ENCODE results near the gene SNX27.
"Not testable (repeated sequence)": the region's sequence is repeated elsewhere in the genome, so short reads cannot be mapped to it uniquely, and the experiment has no call there.

The SNX27 gene

DNA sequence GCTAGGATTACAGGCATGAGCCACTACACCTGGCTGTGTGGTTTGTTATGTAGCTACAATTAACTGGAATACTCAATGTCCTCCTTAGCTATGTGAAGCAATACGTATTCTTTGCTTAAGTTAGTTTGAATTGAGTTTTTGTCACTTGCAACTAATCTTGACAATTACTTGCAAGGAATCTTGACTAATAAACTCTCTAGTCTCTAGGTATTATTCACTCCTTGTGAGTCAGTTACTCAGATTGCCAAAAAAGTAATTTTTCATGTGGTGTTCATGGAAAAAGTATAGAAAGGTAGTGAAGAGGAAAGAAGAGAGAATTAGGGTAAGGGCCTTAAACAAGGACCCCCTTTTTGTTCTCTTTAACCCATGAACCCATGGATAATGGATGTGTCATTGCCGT lies 7.6 kb upstream of the SNX27 start:
- no peak for DNase-seq (ENCODE audit: low spot score)

DNA sequence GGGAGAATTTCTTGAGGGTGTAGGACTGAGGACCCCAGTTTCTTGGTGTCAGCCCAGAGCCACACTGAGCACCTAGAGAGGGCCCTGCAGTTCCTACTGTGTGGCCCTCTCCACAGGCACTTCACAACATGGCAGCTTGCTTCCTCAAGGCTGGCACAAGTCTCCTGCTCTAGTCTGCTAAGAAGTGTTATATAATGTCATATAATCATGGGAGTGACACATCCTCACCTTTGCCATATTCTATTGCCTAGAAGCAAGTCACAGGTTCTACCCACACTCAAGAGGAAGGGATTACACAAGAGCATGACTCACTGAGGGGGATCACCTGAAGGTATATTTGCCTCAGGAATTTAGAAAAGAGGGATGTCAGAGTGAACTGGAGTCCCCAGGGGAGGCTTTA lies 5.5 kb upstream of the SNX27 start:
- DNase-seq (ENCODE audit: low spot score) = no peak

DNA sequence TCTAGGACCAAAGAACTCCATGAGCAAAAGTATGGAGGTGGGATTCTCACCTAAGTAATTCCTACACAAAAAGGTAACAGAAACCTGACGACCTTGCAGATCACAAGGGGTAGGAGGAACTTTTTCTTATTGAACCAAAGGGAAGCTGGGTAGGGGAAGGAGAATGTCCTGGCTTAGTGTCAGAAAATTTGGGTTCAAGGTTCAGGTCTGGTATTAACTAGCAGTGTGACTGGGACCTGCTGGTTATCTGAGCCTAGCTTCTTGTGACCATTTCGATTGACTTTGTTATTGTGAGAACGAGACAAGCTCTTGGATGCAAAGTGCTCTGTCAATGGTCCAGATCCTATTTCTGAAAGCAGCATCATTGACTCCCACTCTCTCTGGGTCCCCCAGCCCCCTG lies 5.0 kb upstream of the SNX27 start:
- no peak for DNase-seq (ENCODE audit: low spot score)

DNA sequence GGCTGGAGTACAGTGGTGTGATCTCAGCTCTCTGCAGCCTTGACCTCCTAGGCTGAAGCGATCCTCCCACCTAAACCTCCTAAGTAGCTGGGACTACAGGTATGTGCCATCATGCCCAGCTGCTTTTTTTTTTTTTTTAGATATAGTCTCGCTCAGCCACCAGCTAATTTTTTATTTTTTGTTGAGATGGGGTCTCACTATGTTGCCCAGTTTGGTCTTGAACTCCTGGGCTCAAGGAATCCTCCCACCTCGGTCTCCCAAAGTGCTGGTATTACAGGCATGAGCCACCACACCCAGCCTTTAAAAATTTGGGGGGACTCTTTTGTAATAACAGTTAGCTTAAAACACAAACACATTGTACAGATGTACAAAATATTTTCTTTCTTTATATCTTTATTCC lies 1.7 kb upstream of the SNX27 start:
- DNase-seq (ENCODE audit: low spot score) = no peak

DNA sequence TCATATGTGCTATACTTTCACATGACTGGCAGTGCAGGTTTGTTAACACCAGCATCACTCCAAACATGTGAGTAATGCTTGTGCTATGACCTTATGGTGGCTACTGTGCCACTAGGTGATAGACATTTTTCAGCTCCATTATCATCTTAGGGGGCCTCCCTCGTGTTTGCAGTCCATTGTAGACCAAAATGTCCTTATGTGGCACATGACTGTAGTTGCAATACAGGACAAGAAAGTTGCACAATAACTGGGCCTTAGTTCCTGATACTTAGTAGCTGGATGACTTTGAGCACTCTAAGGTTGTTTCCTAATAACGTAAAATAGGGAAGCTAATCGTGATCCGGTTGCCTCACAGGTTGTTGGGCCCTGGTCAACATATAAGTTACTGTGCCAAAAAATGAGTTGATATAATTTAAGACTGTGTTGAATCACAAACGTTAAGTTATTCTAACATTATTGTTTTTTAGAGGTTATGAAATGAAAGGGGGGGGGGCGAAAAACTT lies 511 bp upstream of the SNX27 start:
- DNase-seq (ENCODE audit: low spot score) = no peak

DNA sequence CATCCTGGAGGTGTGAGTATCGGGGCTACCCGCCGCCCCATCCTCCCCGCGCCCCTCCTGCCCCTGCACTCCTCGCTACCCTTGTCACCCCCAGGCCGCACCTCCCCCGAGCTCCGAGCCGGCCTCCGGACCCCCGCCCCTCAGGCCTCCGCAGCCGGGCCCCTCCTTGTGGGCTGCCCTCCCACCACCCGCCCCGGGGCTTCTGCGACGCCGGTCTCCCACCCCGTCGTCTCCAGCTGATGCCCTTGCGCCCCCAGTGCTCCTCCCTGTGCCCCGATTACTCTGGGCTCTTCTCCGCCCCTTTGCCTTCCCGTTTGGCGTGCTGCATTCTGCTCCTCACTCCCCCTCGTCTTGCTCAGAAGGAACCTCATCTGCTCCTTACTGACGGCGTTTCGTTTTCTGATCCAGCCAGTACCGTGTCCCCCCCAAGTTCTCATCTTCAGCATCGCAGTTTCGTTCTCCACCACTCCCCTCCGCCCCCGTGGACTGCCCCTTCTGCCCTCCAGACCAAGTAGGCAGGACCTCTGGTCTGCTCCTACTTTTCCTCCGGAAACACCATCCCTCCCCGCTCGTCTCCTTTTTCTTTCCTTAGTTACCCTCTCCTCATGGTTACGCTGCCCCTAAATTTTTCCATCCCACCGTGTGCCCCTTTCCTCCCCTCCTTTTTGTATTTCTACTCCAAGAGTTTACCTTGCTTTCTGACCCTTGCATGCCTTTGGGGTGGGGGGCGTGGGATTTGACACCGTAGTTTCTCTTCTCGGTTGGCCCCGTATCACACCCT lies 841 bp downstream of the SNX27 start:
- peak; percentile 35 for DNase-seq (ENCODE audit: low spot score)

DNA sequence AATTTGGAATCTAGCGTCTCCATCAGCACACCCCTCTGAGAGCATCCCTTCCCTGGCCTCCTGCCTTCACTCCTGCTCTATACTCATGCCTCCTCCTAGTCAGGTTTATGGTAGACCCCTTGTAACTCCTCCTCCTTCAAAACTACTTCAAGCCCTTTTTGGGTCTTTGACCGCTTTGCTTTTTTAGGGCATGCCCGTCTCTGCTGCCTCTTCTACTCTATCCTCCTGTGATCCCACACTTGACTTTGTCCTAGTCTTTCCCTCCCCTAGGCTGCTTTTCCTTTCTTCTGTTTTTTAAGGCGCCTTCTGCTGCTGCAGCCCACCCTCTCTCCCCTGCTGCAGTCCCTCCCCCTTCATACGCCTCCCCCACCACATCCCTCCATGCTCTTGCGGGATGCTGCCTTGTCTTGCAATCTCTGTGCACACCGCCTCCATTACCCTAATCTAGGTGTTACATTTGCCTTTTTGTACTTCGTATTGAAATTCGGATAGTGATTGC lies 1.5 kb downstream of the SNX27 start:
- no peak for DNase-seq (ENCODE audit: low spot score)

DNA sequence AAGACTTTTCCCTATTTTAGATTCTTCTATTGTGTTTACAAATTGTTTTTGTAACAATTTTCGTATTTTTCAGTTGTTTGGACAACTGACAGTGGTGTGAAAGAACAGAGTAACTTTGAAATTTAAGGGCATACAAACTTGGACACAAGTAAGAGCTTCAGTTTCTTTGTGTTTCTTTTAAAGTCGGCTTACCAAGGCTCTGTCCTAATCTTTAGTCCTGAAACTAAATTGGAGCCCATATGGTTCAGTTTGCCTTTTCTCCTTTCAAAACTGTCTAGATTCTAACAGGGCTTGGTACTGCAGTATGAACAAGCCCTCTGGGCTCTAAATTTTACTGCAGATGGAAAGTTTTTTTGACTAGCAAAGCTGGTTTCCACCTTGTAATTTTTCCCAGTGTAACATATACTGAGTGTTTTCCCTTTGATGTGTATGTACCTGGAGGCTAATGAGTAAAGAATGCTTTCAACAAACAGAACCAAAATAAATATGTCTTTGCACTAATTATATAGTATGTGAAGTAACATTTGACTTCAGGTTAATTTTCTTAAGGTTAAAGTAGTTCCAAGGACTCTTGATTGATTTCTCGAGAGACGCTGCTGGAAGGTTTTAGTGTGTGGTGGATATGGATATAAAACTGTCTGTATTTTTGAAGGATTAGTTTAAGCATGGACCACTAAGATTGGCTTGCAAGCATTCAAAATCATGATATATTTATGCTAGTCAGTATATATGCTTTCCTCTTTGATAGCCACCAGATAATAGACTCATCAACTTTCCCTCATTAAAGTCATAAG lies 4.1 kb downstream of the SNX27 start:
- no peak for DNase-seq (ENCODE audit: low spot score)

DNA sequence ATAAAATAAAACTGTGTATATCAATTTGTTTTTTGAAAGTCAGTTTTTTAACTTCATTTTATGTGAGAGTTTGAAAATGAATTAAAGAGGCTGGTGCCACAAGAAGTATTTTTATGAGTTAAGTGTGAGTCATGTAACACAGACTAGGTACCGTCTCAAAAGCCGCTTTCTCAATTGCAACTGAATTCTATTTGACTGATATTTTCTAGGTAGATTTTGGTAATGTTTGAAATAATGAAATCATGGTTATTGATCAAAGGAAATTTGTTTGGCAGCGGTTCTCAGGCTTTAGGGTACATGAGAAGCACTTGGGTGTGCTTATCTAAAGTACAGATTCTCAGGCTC lies 4.6 kb downstream of the SNX27 start:
- DNase-seq (ENCODE audit: low spot score) = no peak

DNA sequence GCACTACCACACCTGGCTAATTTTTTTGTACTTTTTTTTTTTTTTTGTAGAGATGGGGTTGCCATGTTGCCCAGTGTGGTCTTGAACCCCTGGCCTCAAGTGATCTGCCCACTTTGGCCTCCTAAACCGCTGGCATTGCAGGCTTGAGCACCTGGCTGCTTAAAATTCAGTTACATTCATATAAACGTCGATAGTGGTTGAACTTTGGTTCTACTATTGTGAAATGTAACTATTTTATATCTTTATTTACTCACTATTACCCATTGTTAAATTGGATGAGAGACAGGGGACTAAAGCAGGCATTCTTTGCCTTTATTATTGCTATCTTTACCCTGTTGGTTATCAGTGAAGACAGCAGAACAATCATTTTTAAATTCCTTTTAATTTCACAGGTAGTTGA lies 6.2 kb downstream of the SNX27 start:
- no peak for DNase-seq (ENCODE audit: low spot score)

DNA sequence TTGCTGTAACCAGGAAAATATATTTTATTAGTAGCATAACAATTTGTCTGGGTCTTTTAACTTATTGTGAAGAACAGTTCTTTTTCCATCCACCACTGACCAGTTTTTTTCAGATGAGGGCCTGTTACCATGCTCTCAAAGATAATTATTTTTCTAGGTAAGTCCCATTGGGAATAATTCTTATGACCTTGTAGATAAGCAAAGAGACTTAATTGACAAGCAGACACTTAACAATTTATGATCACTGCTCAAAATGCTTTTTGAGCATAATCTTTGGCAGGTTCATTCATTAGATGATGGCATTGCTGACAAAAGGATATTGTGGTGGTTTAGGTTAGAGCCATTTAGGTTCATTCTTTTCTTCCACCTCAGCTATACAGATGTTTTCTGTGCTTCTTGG lies 6.6 kb downstream of the SNX27 start:
- no peak for DNase-seq (ENCODE audit: low spot score)

DNA sequence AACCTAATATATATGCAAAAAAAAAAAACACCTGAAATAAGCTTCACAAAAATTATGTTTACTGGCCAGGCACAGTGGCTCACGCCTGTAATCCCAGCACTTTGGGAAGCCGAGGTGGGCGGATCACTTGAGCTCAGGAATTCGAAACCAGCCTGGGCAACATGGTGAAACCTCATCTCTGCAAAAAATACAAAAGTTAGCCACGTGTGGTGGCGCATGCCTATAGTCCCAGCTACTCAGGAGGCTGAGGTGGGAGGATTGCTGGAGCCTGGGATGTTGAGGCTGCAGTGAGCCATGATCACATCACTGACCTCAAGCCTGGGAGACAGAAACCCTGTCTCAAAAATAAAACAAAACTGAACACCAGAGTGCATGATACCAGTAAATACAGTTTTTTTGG lies 7.1 kb downstream of the SNX27 start:
- DNase-seq (ENCODE audit: low spot score) = not testable (repeated sequence)

DNA sequence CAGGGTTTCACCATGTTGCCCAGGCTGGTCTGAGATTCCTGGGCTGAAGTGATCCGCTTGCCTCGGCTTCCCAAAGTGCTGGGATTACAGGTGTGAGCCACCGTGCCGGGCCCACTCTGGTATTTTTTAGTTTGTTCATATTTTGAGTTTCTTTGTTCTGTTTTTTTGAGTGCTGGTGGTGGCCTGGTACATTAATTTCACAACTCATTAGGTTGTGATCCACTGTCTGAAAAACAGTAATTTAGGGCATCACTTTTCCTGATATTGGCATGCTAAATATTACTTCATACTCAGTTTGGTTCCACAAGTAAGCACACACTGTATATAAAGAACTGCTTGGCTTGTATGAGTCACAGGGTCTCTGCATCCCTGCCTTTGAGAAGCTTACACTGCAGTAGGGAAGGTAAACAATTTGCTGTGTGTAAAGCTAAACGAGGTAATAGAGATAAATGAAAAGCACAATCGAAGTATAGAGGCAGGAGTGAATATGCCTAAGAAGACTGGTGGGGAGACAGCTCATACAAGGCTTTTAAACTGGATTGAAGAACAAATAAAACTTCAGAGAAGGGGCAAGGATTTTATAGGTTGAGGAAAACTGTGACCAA lies 7.7 kb downstream of the SNX27 start:
- no peak for DNase-seq (ENCODE audit: low spot score)

DNA sequence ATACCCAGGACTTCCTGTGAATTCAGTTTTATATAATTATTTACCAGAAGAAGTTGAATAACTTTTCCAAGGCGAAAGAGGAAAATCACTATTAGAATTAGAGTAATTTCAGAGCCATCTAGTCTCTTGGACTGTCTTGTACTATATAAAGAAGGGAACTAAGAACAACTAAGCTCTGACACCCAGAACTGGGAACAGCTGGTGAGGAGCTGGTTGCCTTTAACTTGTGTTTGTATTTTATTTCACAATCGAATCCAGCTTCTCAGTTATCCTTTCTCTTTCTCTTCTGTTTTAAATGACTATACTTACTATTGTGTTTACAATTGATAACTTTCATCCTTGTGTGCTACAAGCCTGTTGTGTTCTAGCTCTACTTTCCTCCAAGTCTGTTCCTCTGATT lies 8.4 kb downstream of the SNX27 start:
- no peak for DNase-seq (ENCODE audit: low spot score)

DNA sequence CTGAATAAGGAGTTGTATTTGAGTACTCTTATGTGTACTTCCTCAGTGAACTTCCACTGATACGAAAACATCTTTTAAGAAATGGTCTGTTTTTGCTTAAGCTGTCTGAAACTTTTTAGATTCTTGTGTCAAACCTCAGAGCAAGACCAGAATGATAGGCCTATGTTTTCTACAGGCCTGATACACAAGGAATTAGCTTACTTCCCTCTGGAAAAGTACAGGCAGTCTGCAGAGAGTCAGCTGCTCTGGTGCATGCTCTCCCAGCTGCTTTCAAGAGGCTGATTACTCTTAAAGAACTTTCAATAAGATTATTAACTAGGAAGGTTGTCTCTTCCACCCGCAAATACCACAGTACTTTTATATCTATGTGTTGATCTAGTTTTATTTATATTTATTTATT lies 9.5 kb downstream of the SNX27 start:
- peak; percentile 38 for DNase-seq (ENCODE audit: low spot score)

DNA sequence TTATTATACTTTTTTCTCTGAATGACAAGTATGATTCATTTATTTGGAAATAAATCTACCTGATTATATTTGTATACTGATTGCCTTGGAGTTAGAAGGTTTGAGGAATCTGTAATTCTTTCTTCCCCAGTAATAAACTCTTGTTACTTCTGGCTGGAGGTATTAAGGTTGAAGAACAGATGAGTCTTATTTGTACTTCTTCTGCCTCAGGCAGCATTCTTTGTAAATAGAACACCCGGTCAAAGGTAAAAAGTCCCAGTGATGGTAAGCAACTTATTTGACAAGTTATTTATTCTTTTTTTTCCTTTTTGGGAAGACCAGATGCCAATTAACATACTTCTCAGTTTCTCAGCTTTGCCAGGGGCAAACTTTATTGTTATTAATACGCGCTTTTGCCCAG lies 12.9 kb downstream of the SNX27 start:
- no peak for DNase-seq (ENCODE audit: low spot score)

DNA sequence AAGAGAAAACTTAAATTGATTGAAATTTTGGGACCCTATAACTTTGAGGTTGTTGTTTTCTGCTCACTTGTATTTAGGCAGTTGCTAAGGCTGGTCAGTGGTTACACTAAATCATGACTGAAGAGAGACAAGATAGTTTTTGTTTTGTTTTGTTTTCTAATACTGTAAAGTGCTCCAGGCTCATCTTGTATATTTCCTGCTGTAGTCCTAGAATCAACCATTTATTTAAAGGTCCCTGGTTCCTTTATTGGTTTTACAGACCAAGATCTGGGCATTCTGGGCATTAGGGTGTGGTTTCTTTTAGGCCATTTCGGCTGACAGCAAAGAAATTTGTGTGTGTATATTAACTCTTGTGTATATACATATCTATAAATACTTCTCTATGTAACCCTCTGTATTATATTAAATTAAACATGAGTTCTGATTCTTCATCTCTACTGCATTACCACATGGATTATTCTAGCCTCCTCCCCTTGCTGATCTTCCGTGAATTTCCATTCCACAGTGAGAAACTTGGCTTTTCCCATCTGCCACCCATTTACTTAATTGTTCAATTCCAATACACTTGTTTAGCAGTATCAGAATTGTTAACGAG lies 15.0 kb downstream of the SNX27 start:
- DNase-seq (ENCODE audit: low spot score) = no peak

DNA sequence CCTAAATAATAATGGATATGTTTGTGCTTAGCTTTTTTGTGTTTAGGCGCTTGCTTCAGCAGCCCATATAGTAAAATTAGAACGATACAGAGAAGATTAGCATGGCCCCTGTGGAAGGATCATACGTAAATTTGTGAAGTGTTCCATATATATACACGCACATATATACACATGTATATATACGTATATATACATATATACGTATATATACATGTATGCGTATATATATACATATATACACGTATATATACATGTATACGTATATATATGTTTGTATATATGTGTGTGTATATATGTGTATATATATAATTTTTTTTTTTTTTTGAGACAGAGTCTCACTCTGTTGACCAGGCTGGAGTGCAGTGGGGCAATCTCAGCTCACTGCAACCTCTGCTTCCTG lies 17.4 kb downstream of the SNX27 start:
- no peak for DNase-seq (ENCODE audit: low spot score)

DNA sequence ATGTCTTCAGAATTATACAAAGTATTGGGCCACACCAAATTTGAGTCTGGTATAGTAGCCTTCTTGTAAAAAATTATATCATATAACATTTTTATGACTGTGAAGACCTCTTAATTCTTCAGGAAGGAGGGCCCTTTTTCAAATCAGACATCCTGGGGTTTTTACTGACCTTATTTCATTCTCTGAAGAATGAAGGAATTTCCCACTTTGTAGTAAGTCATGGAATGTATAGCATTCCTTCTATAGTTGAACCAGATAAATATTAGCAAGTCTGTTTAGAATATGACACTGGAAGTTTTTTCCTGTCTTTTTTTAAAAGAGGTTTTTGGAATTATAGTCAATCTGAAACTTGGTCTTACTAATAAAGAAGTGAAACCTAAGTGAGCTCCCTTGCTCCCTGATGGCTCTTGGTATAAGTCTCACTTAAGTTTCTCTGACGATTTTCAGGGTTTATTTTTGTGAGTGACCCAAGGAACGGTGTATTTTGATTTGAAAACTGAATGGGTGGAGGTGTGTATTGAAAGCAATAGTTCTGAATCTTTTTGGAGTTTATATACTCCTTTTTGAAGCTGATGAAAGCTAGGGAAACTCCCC lies 23.7 kb downstream of the SNX27 start:
- DNase-seq (ENCODE audit: low spot score) = no peak

DNA sequence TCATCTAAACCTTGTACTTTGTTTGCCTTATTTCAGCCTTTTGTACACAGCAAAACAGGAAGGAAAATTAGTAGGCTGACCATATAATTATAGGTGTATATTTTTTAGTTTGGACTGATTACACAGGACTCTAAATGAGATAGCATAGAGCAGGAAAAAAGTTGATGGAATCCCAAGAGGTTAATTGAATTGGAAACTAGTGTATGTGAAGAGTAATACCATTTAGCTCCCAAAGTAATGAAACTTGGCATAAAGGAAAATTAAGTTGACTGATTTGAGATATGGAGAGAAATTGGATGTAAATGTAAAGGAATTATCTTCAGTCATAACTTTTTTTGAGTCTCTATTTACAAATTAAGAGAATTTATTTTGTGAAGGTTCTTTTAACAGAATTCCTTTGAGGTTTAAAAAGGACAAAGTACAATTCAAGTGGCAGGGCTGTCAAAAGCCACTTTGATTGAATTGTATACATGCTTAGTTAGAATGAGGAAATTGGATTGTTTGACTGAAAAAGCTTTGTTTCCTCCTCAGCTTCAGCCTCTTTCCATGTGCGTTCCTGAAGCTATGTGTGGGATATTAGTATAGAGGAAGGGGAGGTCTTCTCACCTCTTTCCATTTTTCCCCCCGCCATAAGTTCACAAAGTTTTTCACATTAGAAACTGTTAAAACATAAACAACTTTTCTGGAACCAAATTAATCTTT lies 26.4 kb downstream of the SNX27 start:
- DNase-seq (ENCODE audit: low spot score) = no peak

DNA sequence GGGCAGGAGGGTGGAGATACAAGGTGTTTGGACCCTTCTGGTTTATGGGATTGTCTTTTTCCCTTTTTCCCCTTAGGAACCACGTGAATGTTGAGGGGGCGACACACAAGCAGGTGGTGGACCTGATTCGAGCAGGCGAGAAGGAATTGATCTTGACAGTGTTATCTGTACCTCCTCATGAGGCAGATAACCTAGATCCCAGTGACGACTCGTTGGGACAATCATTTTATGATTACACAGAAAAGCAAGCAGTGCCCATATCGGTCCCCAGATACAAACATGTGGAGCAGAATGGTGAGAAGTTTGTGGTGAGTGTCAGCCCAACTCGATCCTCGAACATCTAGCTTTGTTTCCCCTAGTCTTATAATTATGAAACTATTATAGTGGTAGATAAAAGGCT lies 27.0 kb downstream of the SNX27 start:
- DNase-seq (ENCODE audit: low spot score) = no peak

DNA sequence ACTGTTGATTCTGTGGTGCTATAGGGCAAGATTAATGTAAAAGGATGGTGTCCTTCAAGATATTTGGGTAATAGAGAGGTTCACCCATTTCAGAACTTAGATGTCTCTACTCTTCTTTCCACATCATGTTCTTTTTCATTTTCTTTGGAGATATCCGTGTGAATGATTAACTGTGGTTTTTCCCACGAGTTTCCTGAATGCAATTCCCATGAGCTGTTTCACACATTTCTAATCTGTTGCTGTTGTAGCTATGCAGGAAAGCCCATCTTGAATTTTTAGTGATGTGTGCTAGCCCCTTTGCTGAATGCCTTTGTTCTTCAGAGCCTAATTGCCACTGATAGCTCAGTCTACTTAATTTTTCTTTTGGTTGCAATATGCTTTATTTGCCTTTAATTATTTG lies 27.6 kb downstream of the SNX27 start:
- DNase-seq (ENCODE audit: low spot score) = no peak

Data from cerebellar cortex (tissue), 1 donor.